Natural killer cell (primary cell): ENCODE results near the gene RNASE11. TPM values are rescaled to one million over a fixed set of nuclear protein-coding genes. Genes with fewer than 3 reads are reported as not detected.
A peak's percentile ranks its signal among the peaks of the same experiment; 100 is the strongest.

ENCODE experiments used
- ATAC-seq, 3 donors: fragments of 150-1000 bp in 2 of 3; fragments of 200-7000 bp in 1 of 3; cut with Tn5 transposase; 1 replicate in 1 of 3; 2 replicates in 2 of 3; pipeline ENCODE4 v1.10.0; 2021; ENCODE audit warnings: mild to moderate bottlenecking in 2 of 3, moderate library complexity in 2 of 3
- DNase-seq, 2 donors: peaks; one replicate each; pipeline versions ENCODE4 v3.0.0 to v3.0.0-alpha.2; 2013 to 2021; ENCODE audit warnings: mixed read lengths in 1 of 2
- H3K27ac ChIP-seq: one replicate; pipeline ENCODE4 v1.5.1; 2013; ENCODE audit warnings: mild to moderate bottlenecking, low read length
- H3K27me3 ChIP-seq: one replicate; pipeline ENCODE4 v1.6.1; 2013; ENCODE audit warnings: low read length; ENCODE audit not compliant: control insufficient read depth, insufficient read depth
- H3K36me3 ChIP-seq: one replicate; pipeline ENCODE4 v1.6.1; 2013; ENCODE audit warnings: low read length; ENCODE audit not compliant: control insufficient read depth, insufficient read depth
- H3K4me1 ChIP-seq: one replicate; pipeline ENCODE4 v1.6.1; 2013; ENCODE audit warnings: low read length; ENCODE audit not compliant: control insufficient read depth, insufficient read depth
- H3K4me3 ChIP-seq: one replicate; pipeline ENCODE4 v1.5.1; 2013; ENCODE audit warnings: low read length
- H3K9me3 ChIP-seq: one replicate; pipeline ENCODE4 v1.6.1; 2013; ENCODE audit warnings: low read length; ENCODE audit not compliant: control insufficient read depth, insufficient read depth
- H3K27ac Mint-ChIP-seq, 2 donors: one replicate each; pipeline ENCODE4 v1.8.0; 2022; ENCODE audit warnings: mild to moderate bottlenecking in 2 of 2, mixed read lengths in 2 of 2, moderate library complexity in 1 of 2
- H3K27me3 Mint-ChIP-seq, 2 donors: one replicate each; pipeline ENCODE4 v1.8.0; 2022; ENCODE audit warnings: low read depth in 2 of 2, mixed read lengths in 2 of 2
- H3K36me3 Mint-ChIP-seq: one replicate; pipeline ENCODE4 v1.8.0; 2022; ENCODE audit warnings: mixed read lengths
- H3K4me1 Mint-ChIP-seq, 2 donors: one replicate each; pipeline ENCODE4 v1.8.0; 2022; ENCODE audit warnings: mixed read lengths in 2 of 2
- H3K4me3 Mint-ChIP-seq: one replicate; pipeline ENCODE4 v1.8.0; 2022; ENCODE audit warnings: mild to moderate bottlenecking, moderate library complexity, mixed read lengths
- H3K9me3 Mint-ChIP-seq, 2 donors: one replicate each; pipeline ENCODE4 v1.8.0; 2022; ENCODE audit warnings: mixed read lengths in 2 of 2
- WGBS: methylation state at CpG from one replicate; pipeline ENCODE4 v1.1.7; 2013; ENCODE audit warnings: missing lambda C conversion rate; ENCODE audit not compliant: insufficient coverage; 5-methylcytosine and 5-hydroxymethylcytosine counted together
- intact Hi-C: fragments of 100-400 bp; cut with micrococcal nuclease; formaldehyde crosslinking; loops from one replicate; pipeline ENCODE4 v1.14.2; 2022
- total RNA-seq, 4 donors: library from RNA; stranded (reverse); fragments of 120-200 nt in 1 of 4; gene quantifications; one replicate each; pipeline versions ENCODE4 v1.2.3 to v1.2.4, GENCODE V29; 2013 to 2022
- TF ChIP-seq, protein P1 (sequence below): fragments of 200-600 bp; IDR thresholded peaks from one replicate; pipeline ENCODE4 v1.8.0; 2022; ENCODE audit warnings: antibody characterized with exemption

The RNASE11 gene
- total RNA-seq = not detected
- total RNA-seq (2013) = not detected

DNA sequence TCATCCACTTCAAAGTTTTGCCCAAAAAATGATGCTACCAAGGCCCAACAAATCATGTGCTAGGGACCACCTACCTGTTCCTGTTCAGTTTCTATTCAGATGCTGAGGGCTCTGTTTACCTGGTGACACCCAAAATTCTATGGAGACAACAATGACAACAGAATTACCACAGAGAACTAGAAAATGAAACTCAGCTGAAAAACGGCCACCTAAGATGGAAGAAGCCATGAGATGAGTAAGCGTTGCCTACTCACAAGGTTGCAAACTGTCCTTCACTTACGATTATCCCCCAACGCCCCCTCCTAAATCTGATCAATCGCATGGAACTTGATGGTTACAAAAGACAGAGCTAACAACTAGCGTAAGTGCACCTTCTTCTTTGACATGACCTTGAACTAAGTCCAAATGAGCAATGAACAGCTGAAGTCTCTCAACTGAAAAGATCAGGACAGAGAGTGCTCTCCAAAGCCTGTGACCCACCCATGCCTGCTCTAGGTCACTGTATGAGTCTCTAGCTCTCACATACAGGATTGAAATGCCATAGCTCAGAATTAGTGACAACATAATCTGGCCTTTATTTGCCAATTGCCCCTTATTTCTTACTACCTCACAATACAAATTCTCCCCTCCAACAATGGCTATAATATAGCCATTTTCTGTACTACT lies at the start of gene RNASE11:
Gene RNASE11, minus strand, starts transcription at position 513 of the 666 bp plus-strand sequence.
- no peaks in the 10 kb centered on the region for H3K9me3 Mint-ChIP-seq
- intact Hi-C loops = no loop called here
- no peaks in the 10 kb centered on the region for H3K4me1 ChIP-seq
- H3K4me1 Mint-ChIP-seq = no peaks in the 10 kb centered on the region
- WGBS = 83% methylated on average over 6 of the region's 6 CpGs
- no peak within 1 kb of the TSS for H3K4me3 ChIP-seq
- peaks cover 21 to 52% of the 10 kb centered on the region in 2 donors for H3K27me3 Mint-ChIP-seq
- H3K36me3 ChIP-seq = no peaks in the 10 kb centered on the region
- H3K4me3 Mint-ChIP-seq = no peak within 1 kb of the TSS
- no peak within 1 kb of the TSS for H3K27ac Mint-ChIP-seq
- H3K9me3 ChIP-seq = no peaks in the 10 kb centered on the region
- TF ChIP-seq, protein P1, sequence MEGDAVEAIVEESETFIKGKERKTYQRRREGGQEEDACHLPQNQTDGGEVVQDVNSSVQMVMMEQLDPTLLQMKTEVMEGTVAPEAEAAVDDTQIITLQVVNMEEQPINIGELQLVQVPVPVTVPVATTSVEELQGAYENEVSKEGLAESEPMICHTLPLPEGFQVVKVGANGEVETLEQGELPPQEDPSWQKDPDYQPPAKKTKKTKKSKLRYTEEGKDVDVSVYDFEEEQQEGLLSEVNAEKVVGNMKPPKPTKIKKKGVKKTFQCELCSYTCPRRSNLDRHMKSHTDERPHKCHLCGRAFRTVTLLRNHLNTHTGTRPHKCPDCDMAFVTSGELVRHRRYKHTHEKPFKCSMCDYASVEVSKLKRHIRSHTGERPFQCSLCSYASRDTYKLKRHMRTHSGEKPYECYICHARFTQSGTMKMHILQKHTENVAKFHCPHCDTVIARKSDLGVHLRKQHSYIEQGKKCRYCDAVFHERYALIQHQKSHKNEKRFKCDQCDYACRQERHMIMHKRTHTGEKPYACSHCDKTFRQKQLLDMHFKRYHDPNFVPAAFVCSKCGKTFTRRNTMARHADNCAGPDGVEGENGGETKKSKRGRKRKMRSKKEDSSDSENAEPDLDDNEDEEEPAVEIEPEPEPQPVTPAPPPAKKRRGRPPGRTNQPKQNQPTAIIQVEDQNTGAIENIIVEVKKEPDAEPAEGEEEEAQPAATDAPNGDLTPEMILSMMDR = no peak
- H3K27me3 ChIP-seq = no peaks in the 10 kb centered on the region
- no peaks in the 10 kb centered on the region for H3K36me3 Mint-ChIP-seq
- no peak for DNase-seq
- ATAC-seq = no peak
- no peak within 1 kb of the TSS for H3K27ac ChIP-seq

DNA sequence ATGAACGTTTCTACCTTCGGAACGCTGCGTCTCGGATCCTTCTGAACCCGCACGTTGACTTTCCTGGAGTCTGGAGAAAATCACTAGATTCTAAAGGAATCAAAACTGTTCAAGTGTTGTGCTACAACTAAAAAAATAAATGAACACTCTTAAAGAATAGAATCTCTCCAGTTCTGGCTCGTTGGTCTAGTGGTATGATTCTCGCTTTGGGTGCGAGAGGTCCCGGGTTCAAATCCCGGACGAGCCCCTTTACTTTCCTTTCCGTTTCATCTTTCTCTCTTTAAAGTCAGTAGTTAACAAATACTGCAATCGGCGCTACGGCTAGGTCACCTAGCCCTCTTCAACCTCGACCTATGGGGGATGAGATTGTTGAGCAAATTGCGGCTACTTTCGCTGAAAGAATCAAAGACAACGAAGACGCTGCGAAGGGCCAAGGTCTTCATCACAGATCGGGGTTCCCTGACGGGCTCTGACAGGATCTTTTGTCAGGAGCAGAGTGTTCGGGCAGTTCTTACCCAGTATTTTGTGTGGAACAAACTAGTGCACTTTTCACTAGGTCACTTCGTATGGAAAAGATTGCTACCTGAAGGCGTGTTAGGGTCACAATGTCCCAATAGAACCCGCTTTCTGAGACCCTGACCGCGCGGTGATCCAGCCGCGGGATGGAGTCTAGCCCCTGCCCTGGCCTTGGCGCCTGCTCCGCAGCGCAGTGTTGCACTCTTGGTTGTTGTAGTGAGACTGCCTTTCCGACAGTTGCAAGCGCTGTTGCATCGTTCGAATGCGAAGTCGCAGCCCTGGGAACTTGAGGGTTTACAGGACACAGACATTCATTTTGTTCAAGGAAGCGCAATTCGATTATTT lies 45.3 kb upstream of the RNASE11 start:
- H3K27me3 ChIP-seq = peaks cover 11% of the 10 kb centered on the region
- Mint-ChIP-seq H3K4me3 (peak overlapping the region; percentile 87), H3K27me3 (peaks cover 35 to 60% of the 10 kb centered on the region in 2 donors), H3K4me1 (peaks cover 42 to 47% of the 10 kb centered on the region in 2 donors), H3K27ac (peak overlapping the region; percentile 84 to 93), H3K36me3 (no peaks in the 10 kb centered on the region), H3K9me3 (no peaks in the 10 kb centered on the region)
- peaks cover 32% of the 10 kb centered on the region for H3K4me1 ChIP-seq
- no peaks in the 10 kb centered on the region for H3K36me3 ChIP-seq
- TF ChIP-seq, protein P1 = no peak
- H3K4me3 ChIP-seq = peak overlapping the region; percentile 44
- no peaks in the 10 kb centered on the region for H3K9me3 ChIP-seq
- DNase-seq (peak in 1 of 2 donors; percentile 82), ATAC-seq (peak; percentile 64 to 74 (median 66))
- H3K27ac ChIP-seq = no peak overlapping the region
- WGBS = 8% methylated on average over 44 of the region's 45 CpGs
- intact Hi-C loops = loop anchor here (1.0 kb wide), 1 partner anchor 48 kb away; no protein-coding TSS in a partner anchor

DNA sequence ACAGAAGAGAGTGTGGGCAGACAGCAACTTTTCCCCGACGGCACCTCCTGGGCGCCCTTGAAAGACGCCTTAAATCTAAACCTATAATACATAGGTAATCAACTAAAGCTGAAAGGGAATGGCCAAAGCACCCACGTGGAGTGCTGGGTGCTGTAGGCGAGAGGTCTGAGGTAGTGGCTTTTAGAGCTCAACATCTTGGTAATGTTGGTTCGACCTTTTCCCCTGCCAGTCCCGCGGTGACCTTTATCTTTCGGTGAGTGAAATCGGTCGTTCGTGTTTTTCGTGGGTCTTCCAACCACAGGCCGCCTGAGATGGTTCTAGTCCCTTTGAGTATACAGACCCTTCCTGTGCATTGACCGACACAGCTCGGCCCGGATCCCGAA lies 44.6 kb upstream of the RNASE11 start:
- peak in 2 of 3 donors; percentile 14 to 22 for ATAC-seq

More for the DNA sequence above, 44.6 kb upstream of the RNASE11 start:
- no peaks in the 10 kb centered on the region for H3K36me3 Mint-ChIP-seq
- peak overlapping the region; percentile 84 to 93 for H3K27ac Mint-ChIP-seq
- no peaks in the 10 kb centered on the region for H3K9me3 ChIP-seq
- peaks cover 39 to 64% of the 10 kb centered on the region in 2 donors for H3K27me3 Mint-ChIP-seq
- peak in 1 of 2 donors; percentile 45 for DNase-seq
- H3K4me3 Mint-ChIP-seq = peak overlapping the region; percentile 87
- WGBS = 1% methylated on average over 15 of the region's 19 CpGs
- no peaks in the 10 kb centered on the region for H3K9me3 Mint-ChIP-seq
- intact Hi-C loops = loop anchor here (1.0 kb wide), 1 partner anchor 49 kb away; no protein-coding TSS in a partner anchor
- peaks cover 32% of the 10 kb centered on the region for H3K4me1 ChIP-seq
- TF ChIP-seq, protein P1 = no peak
- peak overlapping the region; percentile 44 for H3K4me3 ChIP-seq
- H3K36me3 ChIP-seq = no peaks in the 10 kb centered on the region
- H3K27me3 ChIP-seq = peaks cover 9% of the 10 kb centered on the region
- H3K4me1 Mint-ChIP-seq = peaks cover 42 to 49% of the 10 kb centered on the region in 2 donors
- H3K27ac ChIP-seq = no peak overlapping the region
